ENCODE measurements around the gene MUC13. TPM values are rescaled to one million over a fixed set of nuclear protein-coding genes. Genes with fewer than 3 reads are reported as not detected.
A peak's percentile ranks its signal among the peaks of the same experiment; 100 is the strongest.

The MUC13 gene
- total RNA-seq, 1 donor from 2014 or later = not detected

DNA sequence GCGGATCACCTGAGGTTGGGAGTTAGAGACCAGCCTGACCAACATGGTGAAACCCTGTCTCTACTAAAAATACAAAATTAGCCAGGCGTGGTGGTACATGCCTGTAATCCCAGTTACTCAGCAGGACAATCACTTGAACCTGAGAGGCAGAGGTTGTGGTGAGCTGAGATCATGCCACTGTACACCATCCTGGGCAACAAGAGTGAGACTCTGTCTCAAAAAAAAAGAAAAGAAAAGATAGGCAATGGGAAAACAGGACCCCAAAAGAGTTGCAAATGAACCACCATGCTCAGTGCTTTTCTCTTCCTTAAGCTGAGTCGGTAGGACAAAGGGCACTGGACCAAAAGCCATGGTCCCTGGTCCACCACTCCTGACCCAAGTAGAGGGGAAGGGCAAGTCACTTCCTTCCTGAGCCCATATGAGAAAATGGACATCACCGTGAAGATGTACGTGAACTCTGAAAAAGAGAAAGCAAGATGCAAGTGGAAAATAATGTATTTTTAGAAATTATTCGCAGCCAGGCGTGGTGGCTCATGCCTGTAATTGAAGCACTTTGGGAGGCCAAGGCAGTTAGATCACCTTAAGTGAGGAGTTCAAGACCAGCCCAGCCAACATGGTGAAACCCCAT lies 50.0 kb downstream of the MUC13 start:
- intact Hi-C loops (cut with DNase I) = loop anchor here (5.0 kb wide), 2 partner anchors 37 to 47 kb away; no protein-coding TSS in a partner anchor
- DNase-seq (ENCODE audit: missing footprints) (no peak), ATAC-seq (no peak)

DNA sequence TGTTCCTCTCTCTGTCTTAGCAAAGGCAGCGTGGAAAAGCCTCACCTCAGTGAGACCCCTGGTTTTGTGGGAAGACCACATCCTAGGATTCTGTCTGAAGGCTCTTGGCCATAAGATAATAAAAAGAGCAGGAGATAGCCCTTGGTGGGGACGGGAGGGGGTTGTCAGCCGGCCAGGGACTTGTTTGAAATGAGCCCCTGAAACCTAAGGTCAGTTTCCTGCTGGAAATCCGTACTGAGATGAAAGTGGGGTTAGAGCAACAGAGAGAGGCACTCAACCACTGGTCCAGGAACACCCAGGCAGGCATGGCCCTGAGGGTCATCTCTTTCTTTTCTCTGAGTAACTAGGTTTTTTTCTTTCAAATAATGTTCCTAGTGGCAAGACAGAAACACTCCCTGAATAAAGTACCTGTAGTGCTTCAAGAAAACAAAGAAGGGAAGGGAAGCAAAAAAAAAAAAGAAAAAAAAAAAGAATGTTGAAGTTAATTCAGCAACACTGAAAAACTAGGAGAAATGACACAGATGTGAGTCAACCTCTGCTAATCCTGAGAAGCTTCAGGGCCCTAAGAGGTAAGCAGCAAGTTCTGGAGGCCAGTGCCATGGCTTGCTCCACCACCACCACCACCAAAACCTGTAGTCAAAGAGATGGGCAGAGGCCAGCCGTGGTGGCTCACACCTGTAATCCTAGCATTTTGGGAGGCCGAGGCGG lies 50.6 kb downstream of the MUC13 start:
- intact Hi-C loops (cut with DNase I) = loop anchor here (2.0 to 5.0 kb wide), 2 partner anchors 21 to 37 kb away; no protein-coding TSS in a partner anchor
- no peak for ATAC-seq

DNA sequence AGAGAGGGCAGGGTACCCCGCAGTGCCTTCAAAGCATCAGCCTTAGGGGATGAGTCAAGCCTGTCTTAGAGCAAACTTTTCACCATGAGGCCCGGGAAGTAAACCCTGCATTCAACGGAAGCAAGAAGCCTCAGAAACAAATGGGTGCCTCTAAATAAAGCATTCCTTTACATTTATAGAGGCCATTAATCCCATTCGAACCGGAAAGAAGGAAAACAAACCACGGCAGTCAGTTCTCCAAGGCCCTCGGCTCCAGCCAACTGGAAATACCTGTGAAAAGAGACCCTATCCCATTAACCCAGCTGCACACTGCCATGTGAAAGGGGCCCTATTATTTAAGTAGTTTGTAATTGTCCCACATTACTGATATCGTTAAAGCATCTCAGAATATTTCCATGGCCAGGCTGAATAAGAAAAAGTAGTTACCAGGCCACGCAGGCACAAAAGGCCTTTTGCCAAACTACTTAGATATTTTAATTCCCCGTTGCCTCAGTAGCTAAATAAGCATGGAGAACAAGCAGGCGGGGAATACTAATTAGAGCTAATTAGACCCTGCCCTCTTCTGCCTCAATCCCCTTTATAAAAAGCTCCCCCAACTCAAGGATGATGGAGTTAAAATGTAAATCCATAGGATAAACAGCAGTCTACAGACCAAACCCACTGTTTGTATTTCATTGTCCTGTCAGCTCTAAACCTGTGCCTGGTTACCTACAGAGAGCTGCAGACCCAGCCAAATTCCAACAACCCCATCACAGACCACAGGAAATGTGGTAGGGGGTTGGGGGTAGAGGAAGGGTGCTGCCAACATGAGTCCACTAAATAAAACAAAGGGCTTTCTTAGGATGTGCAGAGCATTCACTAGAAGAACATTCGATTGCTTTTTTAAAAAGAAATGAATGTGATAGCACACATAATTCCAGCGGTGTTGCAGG lies 51.5 kb downstream of the MUC13 start:
- no peak for DNase-seq (ENCODE audit: missing footprints)
- intact Hi-C loops (cut with DNase I) = loop anchor here (2.0 to 5.0 kb wide), 2 partner anchors 20 to 36 kb away; no protein-coding TSS in a partner anchor
- ATAC-seq = no peak

More for the DNA sequence above, 50.6 kb downstream of the MUC13 start:
- no peak for DNase-seq (ENCODE audit: missing footprints)

DNA sequence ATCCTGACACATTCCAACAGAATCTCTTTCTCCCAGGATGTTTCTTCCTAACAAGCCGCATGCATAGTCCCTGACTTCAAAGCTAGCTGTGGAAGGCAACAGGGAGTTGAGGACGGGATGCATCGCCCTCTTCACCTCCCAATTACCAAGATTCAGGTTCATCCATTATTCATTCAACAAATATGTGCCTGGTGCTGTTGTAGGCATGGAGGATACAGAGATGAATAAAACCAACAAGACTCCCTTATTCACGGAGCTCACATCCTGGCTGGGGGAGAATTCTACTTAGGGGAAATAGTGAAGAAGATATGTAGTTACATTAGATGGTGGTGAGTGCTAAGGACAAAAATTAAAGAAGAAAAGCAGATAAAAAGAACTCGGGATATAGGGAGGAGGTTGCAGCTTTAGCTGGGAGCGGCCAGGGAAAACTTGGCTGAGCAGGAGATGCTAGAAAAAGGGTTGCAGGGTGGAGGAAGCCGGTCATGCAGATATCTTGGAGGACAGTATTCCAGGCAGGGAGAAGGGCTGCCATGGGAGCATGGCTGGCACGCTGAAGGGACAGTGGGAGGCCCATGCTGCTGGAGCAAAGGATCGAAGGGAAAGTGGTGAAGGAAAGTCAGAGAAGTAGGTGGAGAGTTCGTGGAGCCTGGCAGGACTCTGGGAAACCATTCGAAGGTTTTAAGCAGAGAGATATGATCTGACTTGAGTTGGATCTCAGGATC lies 52.4 kb downstream of the MUC13 start:
- ATAC-seq (no peak), DNase-seq (ENCODE audit: missing footprints) (no peak)
- intact Hi-C loops (cut with DNase I) = loop anchor here (2.0 to 5.0 kb wide), 2 partner anchors 19 to 35 kb away; no protein-coding TSS in a partner anchor

DNA sequence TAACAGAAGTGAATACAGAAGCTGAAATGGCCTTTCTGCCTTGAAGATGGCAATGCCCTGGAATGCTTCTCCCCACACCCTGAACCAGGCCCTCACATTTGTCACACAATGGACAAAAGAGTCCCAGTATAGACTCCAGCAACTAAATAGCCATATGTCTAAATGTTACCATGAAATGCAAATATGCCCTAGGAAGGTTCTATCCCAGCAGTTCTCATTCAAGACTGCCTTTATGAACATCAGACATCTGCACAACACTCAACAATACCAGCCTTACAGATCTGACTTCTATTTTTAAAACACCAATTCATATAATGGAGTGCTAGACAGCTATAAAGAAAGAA lies 55.2 kb downstream of the MUC13 start:
- no peak for DNase-seq (ENCODE audit: missing footprints)
- intact Hi-C loops (cut with DNase I) = no loop called here
- ATAC-seq = no peak

DNA sequence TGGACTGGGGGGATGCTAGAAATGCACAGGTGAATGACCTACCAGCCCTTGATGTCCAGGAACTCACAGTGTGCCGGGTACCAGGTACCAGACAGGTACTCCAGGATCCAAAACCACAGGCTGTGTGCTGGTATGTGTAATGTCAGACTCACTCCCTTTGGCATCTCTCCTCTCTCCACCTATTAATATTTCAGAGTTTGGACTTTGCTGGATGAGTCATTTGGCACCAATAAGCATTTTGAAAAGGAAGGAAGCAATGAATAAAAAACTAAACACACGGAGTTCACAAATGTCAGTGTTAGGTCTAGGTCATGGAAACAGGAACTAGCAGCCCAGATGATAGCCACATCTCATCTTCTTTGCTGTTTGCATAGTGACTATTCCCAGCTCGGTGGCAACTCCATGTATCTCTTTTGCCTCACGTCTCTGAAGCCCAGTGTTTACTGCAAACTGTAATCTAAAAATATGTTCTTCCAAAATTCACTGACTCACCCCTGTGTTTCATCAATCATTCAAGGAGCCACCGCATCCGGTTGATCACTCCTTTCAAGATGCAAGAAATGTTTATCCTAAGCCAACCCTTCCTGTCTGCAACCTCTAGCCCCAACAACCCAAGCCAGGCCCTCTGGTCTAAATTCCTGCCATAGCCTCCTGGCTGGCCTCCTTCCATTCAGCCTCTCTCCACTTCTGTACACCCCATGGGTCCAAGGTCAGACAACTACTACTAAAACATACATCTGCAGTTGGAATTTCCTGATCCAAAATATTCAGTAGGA lies 55.8 kb downstream of the MUC13 start:
- intact Hi-C loops (cut with DNase I) = no loop called here
- ATAC-seq (peak; percentile 77), DNase-seq (ENCODE audit: missing footprints) (no peak)

DNA sequence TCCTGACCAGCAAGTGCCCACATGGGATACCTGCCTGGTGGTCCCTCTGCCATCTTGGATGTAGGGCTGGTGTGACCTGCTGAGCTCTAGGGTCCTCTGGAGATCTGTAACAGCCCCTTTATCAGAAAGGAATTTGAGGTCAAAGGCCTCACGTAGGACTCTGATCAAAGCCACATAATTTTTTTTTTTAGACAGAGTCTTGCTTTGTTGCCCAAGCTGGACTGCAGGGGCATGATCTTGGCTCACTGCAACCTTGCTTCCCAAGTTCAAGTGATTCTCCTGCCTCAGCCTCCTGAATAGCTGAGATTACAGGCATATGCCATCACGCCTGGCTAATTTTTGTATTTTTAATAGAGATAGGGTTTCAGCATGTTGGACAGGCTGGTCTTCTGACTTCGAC lies 56.9 kb downstream of the MUC13 start:
- ATAC-seq = no peak
- DNase-seq (ENCODE audit: missing footprints) = no peak
- intact Hi-C loops (cut with DNase I) = no loop called here

DNA sequence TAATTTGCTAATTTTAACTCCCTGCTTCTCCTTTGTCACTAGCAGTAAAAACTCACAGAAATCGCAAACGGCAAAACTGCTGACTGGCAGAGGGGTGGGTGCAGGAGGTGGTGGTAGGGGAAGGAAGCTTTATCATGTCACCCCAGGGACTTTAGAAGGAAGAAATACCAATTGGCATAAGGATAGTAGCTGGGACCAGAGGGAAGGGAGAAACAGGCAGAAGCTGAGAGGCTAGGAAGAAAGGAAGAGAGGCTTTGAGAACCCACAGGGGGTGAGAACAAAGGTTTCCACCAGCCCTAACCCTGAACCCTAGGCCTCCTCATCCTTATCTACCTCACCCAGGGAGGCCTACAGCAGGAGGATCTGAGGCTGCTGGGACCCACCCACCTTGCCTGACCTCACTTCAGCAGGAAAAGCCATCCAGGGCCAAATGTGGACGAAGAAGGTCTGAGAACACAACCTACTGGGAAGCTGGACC lies 58.1 kb downstream of the MUC13 start:
- intact Hi-C loops (cut with DNase I) = no loop called here

DNA sequence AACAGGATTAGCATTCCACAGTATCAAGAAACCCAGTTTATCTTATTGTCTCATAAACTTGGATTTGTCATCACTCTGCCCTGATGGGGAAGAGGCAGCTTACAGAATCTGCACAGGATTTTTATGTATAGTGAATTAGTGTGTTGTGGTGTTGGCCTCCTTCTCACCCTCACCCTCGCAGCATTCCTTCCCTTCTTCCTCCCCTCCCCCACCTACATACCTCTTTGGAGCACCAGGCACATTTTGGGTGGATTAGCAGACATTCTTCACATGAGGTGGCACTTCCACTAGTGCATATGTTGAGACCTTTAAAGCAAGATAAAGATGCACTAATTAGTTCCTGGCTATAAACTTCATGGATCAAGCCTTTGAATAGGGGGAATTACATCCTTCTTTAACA lies 61.3 kb downstream of the MUC13 start:
- no peak for DNase-seq (ENCODE audit: missing footprints)
- intact Hi-C loops (cut with DNase I) = no loop called here
- ATAC-seq = no peak

More for the DNA sequence above, 58.1 kb downstream of the MUC13 start:
- ATAC-seq (peak; percentile 38), DNase-seq (ENCODE audit: missing footprints) (no peak)

DNA sequence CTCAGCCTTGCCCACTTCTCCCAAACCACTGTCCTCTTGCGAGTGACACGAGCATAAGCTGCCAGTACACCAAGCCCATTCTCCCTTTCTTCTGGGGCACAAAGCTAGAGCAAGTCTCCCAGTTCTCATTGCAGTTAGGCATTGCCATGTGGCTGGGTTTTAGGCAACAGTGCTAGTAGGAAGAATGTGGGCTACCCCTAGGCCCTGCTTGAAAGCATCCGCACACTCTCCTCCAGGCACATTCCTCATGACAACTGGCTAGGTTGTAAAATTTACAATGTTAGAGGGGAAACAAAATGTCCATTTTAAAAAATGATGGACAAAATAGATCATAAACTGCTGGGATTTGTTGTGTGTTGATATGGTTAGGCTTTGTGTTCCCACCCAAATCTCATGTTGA lies 67.0 kb downstream of the MUC13 start:
- no peak for DNase-seq (ENCODE audit: missing footprints)
- ATAC-seq = no peak
- intact Hi-C loops (cut with DNase I) = no loop called here

DNA sequence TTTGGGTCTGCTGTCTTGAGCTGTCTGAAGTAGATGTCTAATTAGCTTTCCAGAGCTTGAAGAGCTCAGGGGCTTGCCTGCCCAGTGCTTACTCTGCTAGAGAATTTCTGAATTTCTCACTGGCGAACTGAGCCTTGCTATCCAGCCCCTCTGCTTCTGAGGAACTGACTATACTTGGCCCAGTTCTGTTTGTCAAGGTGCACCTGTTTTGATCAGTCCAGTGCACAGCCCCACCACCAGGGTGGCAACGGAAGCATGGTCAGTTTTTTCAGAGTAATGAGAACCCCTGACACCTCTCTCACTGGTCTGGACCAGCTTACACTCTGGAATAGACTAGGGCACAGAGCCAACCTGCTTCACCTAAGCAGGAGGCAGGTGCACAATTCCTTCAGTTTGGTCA lies 72.5 kb downstream of the MUC13 start:
- DNase-seq (ENCODE audit: missing footprints) (no peak), ATAC-seq (no peak)
- intact Hi-C loops (cut with DNase I) = loop anchor here (2.0 kb wide), 1 partner anchor 21 kb away; no protein-coding TSS in a partner anchor

DNA sequence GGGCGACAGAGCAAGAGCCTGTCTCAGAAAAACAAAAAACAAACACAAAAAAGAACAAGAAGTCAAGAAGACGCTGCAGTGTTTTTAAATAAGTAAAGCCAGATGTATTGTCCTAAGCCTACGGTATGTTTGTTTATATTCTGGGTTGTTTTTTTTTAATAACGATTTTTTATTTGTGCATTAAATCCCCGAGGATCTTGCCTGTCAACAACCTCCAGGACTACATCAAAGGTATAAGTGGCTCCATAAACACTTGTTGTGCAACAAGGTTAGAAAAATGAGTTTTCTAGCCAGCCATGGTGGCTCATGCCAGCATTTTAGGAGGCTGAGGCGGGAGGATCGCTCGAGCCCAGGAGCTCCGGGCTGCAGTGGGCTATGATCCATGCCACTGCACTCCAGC lies 73.5 kb downstream of the MUC13 start:
- intact Hi-C loops (cut with DNase I) = no loop called here
- DNase-seq (ENCODE audit: missing footprints) (no peak), ATAC-seq (no peak)

DNA sequence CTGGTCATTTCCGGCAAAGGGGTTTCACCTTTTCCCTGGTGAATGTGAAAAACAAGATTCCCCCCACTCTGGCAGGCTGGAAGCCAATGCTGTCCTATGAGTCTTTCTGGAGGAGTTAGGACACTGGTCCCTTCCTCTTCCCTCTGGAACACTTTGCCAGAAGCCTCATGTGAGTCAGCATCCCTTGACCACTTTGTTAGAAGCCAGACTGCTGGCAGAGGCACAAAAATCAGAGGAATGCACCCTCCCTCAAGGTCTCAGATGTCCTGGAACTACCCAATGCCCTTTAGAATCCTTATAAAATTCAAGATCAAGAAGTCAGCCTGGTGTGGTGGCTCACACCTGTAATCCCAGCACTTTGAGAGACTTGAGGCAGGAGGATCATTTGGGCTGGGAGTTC lies 74.0 kb downstream of the MUC13 start:
- peak; percentile 87 for ATAC-seq

DNA sequence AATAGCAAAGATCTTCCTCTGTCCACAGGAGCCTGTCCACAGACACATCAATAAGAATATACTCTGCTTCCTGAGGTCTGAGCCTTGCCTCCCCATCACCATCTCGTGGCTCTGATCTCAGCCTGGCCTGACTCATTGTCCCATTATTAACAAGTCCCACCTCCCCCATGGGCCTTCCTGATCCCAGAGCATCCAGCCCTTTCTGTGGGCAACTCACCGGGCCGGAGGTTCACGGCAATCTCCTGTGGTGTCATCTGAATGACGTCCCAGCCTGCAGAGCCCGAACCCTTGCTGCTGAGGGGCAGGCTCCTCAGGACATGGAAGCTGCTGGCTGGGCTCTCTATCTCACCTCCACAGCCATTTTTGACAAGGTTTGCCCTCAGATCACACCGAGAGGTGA lies 75.5 kb downstream of the MUC13 start:
- DNase-seq (ENCODE audit: missing footprints) = no peak
- ATAC-seq = no peak
- intact Hi-C loops (cut with DNase I) = no loop called here

More for the DNA sequence above, 74.0 kb downstream of the MUC13 start:
- intact Hi-C loops (cut with DNase I) = no loop called here
- DNase-seq (ENCODE audit: missing footprints) = no peak

DNA sequence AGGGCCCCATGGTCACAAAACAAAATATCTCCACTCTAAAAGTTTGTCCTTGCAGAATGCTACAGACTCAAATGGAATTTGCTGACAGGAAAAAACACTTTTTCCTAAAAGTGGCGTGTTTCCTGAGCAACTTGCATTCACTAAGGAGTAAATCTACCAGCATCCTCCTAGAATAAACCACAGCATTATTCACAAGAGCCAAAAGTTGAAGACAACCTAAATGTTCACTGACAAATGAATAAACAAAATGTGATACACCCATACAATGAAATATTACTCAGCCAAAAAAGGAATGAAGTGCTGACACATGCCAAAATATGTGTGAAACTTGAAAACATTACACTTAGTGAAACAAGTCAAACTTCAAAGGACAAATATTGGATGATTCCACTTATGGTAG lies 76.3 kb downstream of the MUC13 start:
- ATAC-seq (no peak), DNase-seq (ENCODE audit: missing footprints) (no peak)
- intact Hi-C loops (cut with DNase I) = no loop called here

DNA sequence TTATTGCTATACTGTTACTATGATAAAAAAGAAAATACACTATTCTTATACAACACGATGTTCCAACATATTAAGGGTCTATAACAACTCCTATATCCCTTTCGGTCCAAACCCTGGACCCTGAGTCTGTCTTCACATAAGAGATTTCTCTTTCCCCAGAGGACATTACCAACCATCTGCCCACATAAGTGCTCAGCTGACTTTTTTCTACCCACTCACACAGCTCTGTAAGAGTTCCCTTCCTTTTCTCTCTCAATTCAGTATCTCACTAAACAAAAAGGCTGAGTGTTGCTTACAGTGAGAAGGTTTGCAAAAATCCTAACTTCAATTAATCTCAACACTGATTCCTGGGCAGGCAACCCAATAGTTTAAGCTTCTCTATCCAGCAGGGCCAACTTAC lies 77.9 kb downstream of the MUC13 start:
- DNase-seq (ENCODE audit: missing footprints) = no peak

More for the DNA sequence above, 77.9 kb downstream of the MUC13 start:
- intact Hi-C loops (cut with DNase I) = no loop called here
- no peak for ATAC-seq

All from Right ventricle myocardium inferior (tissue), 1 donor.